Fibroblast of lung (primary cell): ENCODE measurements around the gene PADI2.

ENCODE experiments used
- EZH2 ChIP-seq: IDR thresholded peaks from 2 replicates; pipeline ENCODE4 v1.5.1; 2012; ENCODE audit warnings: low read length, control low read depth, mild to moderate bottlenecking; ENCODE audit errors: missing control alignments
- TF ChIP-seq, protein P1 (sequence below), 2 donors: IDR thresholded peaks in 1 of 2; conservative IDR thresholded peaks in 1 of 2; 1 replicate in 1 of 2; 2 replicates in 1 of 2; pipeline ENCODE4 v1.5.1; 2011 to 2012; ENCODE audit warnings: low read length in 2 of 2, control low read depth in 1 of 2, inconsistent platforms in 1 of 2, low read depth in 1 of 2, mild to moderate bottlenecking in 1 of 2

- TF ChIP-seq, protein P1, sequence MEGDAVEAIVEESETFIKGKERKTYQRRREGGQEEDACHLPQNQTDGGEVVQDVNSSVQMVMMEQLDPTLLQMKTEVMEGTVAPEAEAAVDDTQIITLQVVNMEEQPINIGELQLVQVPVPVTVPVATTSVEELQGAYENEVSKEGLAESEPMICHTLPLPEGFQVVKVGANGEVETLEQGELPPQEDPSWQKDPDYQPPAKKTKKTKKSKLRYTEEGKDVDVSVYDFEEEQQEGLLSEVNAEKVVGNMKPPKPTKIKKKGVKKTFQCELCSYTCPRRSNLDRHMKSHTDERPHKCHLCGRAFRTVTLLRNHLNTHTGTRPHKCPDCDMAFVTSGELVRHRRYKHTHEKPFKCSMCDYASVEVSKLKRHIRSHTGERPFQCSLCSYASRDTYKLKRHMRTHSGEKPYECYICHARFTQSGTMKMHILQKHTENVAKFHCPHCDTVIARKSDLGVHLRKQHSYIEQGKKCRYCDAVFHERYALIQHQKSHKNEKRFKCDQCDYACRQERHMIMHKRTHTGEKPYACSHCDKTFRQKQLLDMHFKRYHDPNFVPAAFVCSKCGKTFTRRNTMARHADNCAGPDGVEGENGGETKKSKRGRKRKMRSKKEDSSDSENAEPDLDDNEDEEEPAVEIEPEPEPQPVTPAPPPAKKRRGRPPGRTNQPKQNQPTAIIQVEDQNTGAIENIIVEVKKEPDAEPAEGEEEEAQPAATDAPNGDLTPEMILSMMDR (conservative IDR thresholded peaks at IDR 0.05 in 1 of 2, IDR thresholded peaks at IDR 0.05 in 1 of 2; ENCODE audit: low read depth in 1 of 2, low read length in 2 of 2), result no peak
- TF ChIP-seq EZH2, result no peak
Observed at GRCh38 chr1:17134034-17134433, 14.8 kb upstream of the PADI2 start.
